Chondrocyte (in vitro differentiated cells): Measurements from ENCODE around the gene OR6C74. TPM values are rescaled to one million over a fixed set of nuclear protein-coding genes. Genes with fewer than 3 reads are reported as not detected.

Source experiments
- DNase-seq: peaks from one replicate; pipeline ENCODE4 v3.0.0; 2021; ENCODE audit warnings: mixed read lengths, low spot score
- H3K27ac Mint-ChIP-seq: one replicate; pipeline ENCODE4 v1.8.0; 2021; ENCODE audit warnings: mild to moderate bottlenecking, moderate library complexity, mixed read lengths; ENCODE audit not compliant: unreplicated experiment
- H3K27me3 Mint-ChIP-seq: 2 replicates; pipeline ENCODE4 v1.8.0; 2021; ENCODE audit warnings: low read depth, mixed read lengths
- H3K36me3 Mint-ChIP-seq: 2 replicates; pipeline ENCODE4 v1.8.0; 2021; ENCODE audit warnings: low read depth, mixed read lengths
- H3K4me1 Mint-ChIP-seq: 2 replicates; pipeline ENCODE4 v1.8.0; 2021; ENCODE audit warnings: low read depth, mild to moderate bottlenecking, mixed read lengths
- H3K4me3 Mint-ChIP-seq: one replicate; pipeline ENCODE4 v1.8.0; 2021; ENCODE audit warnings: mild to moderate bottlenecking, moderate library complexity, mixed read lengths; ENCODE audit not compliant: unreplicated experiment
- H3K9me3 Mint-ChIP-seq: 2 replicates; pipeline ENCODE4 v1.8.0; 2021; ENCODE audit warnings: low read depth, mixed read lengths
- CTCF ChIP-seq: fragments of 200-600 bp; sonication (generic); IDR thresholded peaks from 2 replicates; pipeline ENCODE4 v1.5.0; 2021; ENCODE audit warnings: antibody characterized with exemption, mild to moderate bottlenecking, moderate library complexity
- total RNA-seq: library from RNA; stranded (reverse); gene quantifications from 3 replicates; pipeline ENCODE4 v1.2.1, GENCODE V29; 2021

OR6C74 gene
- total RNA-seq, 1 donor from 2014 or later, result not detected

DNA sequence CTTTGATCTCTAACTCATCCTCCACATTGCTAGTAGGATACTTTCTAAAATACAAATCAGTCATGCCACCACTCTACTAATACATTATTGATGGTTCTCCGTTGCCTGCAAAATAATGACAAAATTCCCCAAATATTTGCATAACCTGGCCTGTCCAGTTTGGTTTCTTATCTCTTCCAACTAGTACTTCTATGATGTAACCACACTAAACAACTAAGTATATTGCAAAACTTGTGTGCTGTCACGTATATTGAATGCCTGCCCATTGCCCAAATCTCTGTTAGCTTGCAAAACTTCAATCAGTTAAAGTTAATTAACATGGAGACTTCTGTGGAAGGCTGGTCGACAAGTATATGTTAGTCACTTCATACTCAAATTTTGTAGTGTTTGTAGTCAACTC lies 6.5 kb downstream of the OR6C74 start:
- H3K27ac Mint-ChIP-seq, result no peak overlapping the region
- no peak overlapping the region for H3K4me3 Mint-ChIP-seq
- DNase-seq, result no peak
- H3K36me3 Mint-ChIP-seq, result no peaks in the 10 kb centered on the region
- H3K4me1 Mint-ChIP-seq, result no peaks in the 10 kb centered on the region
- H3K9me3 Mint-ChIP-seq, result no peaks in the 10 kb centered on the region
- peaks cover 11% of the 10 kb centered on the region for H3K27me3 Mint-ChIP-seq
- TF ChIP-seq CTCF, result no peak

GRCh38 chr12:55253281-55253680 lies 8.9 kb downstream of the OR6C74 start:
- Mint-ChIP-seq H3K27me3 (peaks cover 5% of the 10 kb centered on the region), H3K27ac (no peak overlapping the region), H3K4me1 (no peaks in the 10 kb centered on the region), H3K36me3 (no peaks in the 10 kb centered on the region), H3K9me3 (peaks cover 3% of the 10 kb centered on the region), H3K4me3 (no peak overlapping the region)
- no peak for TF ChIP-seq CTCF
- DNase-seq, result no peak

DNA sequence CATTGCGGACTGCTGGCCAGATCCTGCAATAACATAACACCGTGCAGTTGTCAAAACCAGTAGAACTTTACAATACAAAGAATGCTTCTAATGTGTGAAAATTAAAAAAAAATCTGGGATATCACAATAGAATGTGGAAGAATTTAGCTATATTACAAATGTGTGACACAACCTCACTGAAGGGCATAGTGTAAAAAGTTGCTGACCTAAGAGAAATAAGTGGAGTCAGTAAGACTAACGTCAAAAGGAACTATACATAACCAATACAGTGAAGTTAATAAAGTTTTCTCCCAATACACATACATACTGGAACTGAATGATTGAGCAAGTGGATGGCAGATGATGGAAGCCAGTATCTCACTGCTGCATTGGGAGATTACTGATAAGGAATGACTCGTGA lies 12.4 kb downstream of the OR6C74 start:
- Mint-ChIP-seq H3K27me3 (peaks cover 5% of the 10 kb centered on the region), H3K27ac (no peak overlapping the region), H3K4me3 (no peak overlapping the region), H3K4me1 (no peaks in the 10 kb centered on the region), H3K9me3 (peaks cover 3% of the 10 kb centered on the region), H3K36me3 (no peaks in the 10 kb centered on the region)
- no peak for DNase-seq
- no peak for TF ChIP-seq CTCF

GRCh38 chr12:55258303-55258702 lies 13.9 kb downstream of the OR6C74 start:
- no peak for DNase-seq
- no peak overlapping the region for H3K4me3 Mint-ChIP-seq
- peaks cover 3% of the 10 kb centered on the region for H3K9me3 Mint-ChIP-seq
- TF ChIP-seq CTCF, result no peak
- no peaks in the 10 kb centered on the region for H3K4me1 Mint-ChIP-seq
- no peaks in the 10 kb centered on the region for H3K36me3 Mint-ChIP-seq
- H3K27ac Mint-ChIP-seq, result no peak overlapping the region
- peaks cover 9% of the 10 kb centered on the region for H3K27me3 Mint-ChIP-seq

GRCh38 chr12:55280991-55281390 lies 36.6 kb downstream of the OR6C74 start:
- H3K27me3 Mint-ChIP-seq, result peaks cover 2% of the 10 kb centered on the region
- H3K27ac Mint-ChIP-seq, result no peak overlapping the region
- DNase-seq, result no peak
- H3K36me3 Mint-ChIP-seq, result peaks cover 1% of the 10 kb centered on the region
- no peak overlapping the region for H3K4me3 Mint-ChIP-seq
- peaks cover 8% of the 10 kb centered on the region for H3K9me3 Mint-ChIP-seq
- TF ChIP-seq CTCF, result no peak
- no peaks in the 10 kb centered on the region for H3K4me1 Mint-ChIP-seq
